ENCODE results near the gene TPST2. TPM values are rescaled to one million over a fixed set of nuclear protein-coding genes. Genes with fewer than 3 reads are reported as not detected.

TPST2 gene
- total and polyA plus RNA-seq, 2 donors (not counting 3 experiments of a cell fraction or from before 2014, with no cell fraction given) = 49.4 to 121 TPM

GRCh38 chr22:26508148-26508547, 81.8 kb downstream of the TPST2 start:
- intact Hi-C loops (cut with micrococcal nuclease) (no loop called here), dilution Hi-C loops (cut with MboI; ENCODE audit: extremely low pct_ligation_motif_present, low sequenced_read_pairs) (no loop called here)
- Histone ChIP-seq H2AFZ (ENCODE audit: low read depth, low read length) (no peak overlapping the region), H3K4me2 (ENCODE audit: insufficient read depth, low read length) (no peak overlapping the region), H3K9ac (replicated peaks; ENCODE audit: extremely low read depth, insufficient read depth, low read length) (no peak overlapping the region), H3K4me1 (ENCODE audit: control insufficient read depth, extremely low read depth, insufficient read depth, low read length) (peaks cover 21% of the 10 kb centered on the region), H3K27ac (ENCODE audit: insufficient read depth, low read depth, low read length) (no peak overlapping the region), H3K4me3 (replicated peaks in 1 of 3; ENCODE audit: insufficient read depth in 1 of 3, low read depth in 1 of 3, low read length in 3 of 3) (no peak overlapping the region), H3K9me3 (replicated peaks; ENCODE audit: control insufficient read depth, insufficient read depth, low read length) (no peaks in the 10 kb centered on the region), H3K27me3 (ENCODE audit: control insufficient read depth in 2 of 2, insufficient read depth in 2 of 2, low read length in 2 of 2) (no peaks in the 10 kb centered on the region), H3K36me3 (ENCODE audit: control insufficient read depth in 2 of 2, extremely low read depth in 1 of 2, insufficient read depth in 2 of 2, low read length in 2 of 2) (peaks cover 20 to 25% of the 10 kb centered on the region in 2 experiments), H3K9me1 (replicated peaks; ENCODE audit: control insufficient read depth, extremely low read depth, insufficient read depth, low read length) (no peaks in the 10 kb centered on the region), H4K20me1 (replicated peaks; ENCODE audit: control insufficient read depth, extremely low read depth, insufficient read depth, low read length) (no peaks in the 10 kb centered on the region), H3K79me2 (ENCODE audit: control insufficient read depth, insufficient read depth, low read length) (peaks cover 15% of the 10 kb centered on the region)
- DNase-seq (ENCODE audit: low read depth, low spot score) (no peak), FAIRE-seq (no peak)
- TF ChIP-seq POLR2A (IDR thresholded peaks at IDR 0.05; ENCODE audit: low read depth, low read length) (no peak), FOS (IDR thresholded peaks at IDR 0.05; ENCODE audit: borderline replicate concordance, insufficient read depth, low read length) (no peak), EZH2 (IDR thresholded peaks at IDR 0.05; ENCODE audit: borderline replicate concordance, low read depth, low read length, severe bottlenecking) (no peak), MYC (IDR thresholded peaks at IDR 0.05; ENCODE audit: low read depth, low read length) (no peak), JUN (IDR thresholded peaks at IDR 0.05; ENCODE audit: borderline replicate concordance, insufficient read depth, insufficient read length, low read depth) (no peak), GATA2 (IDR thresholded peaks at IDR 0.05; ENCODE audit: insufficient read depth, insufficient read length, low read depth, low read length) (no peak), POLR2AphosphoS5 (IDR thresholded peaks at IDR 0.05; ENCODE audit: insufficient read depth, low read depth, low read length) (no peak), CTCF (IDR thresholded peaks at IDR 0.05; ENCODE audit: extremely low read depth in 1 of 2, insufficient read depth in 1 of 2, low read depth in 1 of 2, low read length in 2 of 2) (no peak), MAX (IDR thresholded peaks at IDR 0.05; ENCODE audit: insufficient read depth, insufficient read length) (no peak)
- no TSS peak for BruUV-seq (replicated peaks)
- POLR2A ChIA-PET = no interaction called here
- CTCF ChIA-PET = interaction anchor here (0.5 kb wide), 1 partner anchor 10 kb away, joined by 3 read pairs; no protein-coding TSS in a partner anchor
